Activated CD4-positive, CD25-positive, alpha-beta regulatory T cell treated with anti-CD3 and anti-CD28 coated beads, Interleukin-2, amount 50 U/mL, for 72 hours (primary cell): Measurements from ENCODE around the gene TRMT2A.
"Not testable (repeated sequence)": the region's sequence is repeated elsewhere in the genome, so short reads cannot be mapped to it uniquely, and the experiment has no call there.

Experiments
- DNase-seq: peaks from one replicate; pipeline ENCODE4 v3.0.0; 2021

The TRMT2A gene

DNA sequence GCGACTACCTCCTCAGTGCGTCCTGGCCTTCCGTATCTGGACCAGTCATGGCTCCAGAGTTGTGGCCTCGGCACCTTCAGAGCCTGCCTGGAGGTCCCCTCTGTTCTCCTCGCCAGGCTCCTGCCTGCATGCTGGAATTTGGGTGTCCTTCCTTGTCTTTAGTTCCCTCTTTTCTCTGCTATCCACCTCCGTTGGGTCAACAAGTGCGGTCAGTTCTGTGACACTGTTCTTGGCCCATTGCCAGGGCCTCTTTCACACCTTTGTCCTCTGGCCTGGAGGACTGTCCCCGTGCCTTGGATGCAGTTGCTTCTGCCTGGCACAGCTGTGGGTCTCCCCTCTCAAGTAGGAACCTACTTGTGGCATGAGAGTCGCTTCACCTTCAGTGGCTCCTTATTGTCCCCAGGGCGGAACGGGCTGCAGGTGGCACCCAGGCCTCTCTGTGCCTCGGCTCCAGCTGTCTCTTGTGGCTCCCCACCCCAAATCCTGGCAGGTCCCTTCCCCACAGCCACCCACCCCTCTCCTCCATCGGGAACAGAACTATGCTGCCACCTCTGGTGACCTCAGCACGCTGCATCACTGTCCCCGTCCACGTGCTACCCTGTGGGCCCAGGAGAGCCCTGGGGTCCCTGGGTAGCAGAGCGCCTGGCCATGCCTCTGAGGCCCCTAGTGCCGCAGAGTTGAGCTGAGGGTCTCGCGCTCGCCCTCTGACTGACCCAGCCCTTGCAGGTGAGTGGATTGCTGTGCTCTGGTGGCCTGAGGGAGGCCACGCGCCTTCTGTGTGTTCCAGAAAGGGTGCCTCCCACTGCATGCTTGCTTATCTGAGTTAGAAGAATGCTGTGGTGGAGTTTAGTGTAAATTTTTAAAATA lies 32.2 kb downstream of the TRMT2A start:
- no peak for DNase-seq

DNA sequence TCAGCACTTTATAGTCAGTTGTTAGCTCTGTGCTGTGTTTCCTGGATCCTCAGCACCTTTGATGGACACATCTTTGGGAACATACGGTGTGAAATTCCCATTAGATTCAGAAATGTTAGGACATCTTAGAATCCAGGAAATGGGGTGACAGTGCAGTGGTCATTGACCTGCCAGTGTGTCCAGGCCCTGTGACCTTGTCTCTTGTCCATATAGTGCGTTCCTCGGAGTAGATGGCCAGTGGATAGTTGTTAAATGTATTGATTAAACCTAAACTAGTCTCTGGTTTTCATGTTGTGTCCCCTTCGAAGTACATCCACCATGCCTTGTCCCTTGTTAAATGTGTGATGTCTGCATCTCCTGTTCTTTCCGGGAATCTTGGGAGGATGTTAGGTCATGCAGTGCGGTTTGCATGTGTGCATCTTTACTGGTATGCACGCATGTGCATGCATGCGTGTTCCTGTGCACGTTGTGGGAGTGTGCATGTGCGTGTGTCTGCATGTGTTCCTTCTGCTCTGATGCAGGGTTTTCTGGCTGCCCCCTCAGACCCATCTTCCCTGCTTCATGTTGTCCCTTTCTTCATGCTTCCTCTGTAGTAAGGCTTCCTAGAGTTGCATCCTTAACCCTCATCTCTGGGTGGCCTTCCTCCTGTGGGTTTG lies 33.0 kb downstream of the TRMT2A start:
- DNase-seq: no peak

DNA sequence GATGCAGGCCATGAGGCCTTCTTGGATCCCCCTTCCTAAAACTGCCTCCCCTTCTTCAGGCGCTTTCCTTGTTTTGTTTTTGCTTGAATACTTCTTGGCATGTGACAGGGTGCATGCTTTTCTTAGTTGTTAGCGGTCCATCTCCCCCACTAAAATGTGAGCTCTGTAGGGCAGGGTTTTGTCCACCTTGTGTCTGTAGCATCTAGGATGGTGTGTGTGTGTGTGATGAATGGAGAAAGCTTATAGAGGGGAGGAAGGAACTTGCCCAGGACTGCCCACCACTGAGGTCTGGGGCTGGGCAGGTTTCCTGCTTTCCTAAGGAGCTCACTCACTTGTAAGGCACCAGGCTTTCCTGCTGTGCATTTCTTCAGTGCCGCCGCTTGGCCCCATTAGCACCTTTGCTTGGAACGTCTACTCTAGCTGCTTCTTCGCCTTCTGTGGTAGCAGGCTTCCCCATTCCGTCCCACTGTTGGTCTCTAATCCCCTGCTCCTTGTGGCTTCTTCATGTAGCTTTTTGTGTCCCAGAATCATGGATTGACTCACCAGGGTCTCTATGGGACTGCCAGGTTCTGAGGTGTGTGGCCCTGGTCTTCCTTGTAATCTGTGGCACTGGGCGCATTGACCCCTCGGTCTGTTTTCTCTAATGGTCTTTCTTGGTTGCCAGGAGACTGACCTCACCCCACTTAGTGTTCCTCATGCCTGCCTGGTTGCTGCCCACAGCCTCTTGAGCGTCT lies 33.7 kb downstream of the TRMT2A start:
- DNase-seq: no peak

DNA sequence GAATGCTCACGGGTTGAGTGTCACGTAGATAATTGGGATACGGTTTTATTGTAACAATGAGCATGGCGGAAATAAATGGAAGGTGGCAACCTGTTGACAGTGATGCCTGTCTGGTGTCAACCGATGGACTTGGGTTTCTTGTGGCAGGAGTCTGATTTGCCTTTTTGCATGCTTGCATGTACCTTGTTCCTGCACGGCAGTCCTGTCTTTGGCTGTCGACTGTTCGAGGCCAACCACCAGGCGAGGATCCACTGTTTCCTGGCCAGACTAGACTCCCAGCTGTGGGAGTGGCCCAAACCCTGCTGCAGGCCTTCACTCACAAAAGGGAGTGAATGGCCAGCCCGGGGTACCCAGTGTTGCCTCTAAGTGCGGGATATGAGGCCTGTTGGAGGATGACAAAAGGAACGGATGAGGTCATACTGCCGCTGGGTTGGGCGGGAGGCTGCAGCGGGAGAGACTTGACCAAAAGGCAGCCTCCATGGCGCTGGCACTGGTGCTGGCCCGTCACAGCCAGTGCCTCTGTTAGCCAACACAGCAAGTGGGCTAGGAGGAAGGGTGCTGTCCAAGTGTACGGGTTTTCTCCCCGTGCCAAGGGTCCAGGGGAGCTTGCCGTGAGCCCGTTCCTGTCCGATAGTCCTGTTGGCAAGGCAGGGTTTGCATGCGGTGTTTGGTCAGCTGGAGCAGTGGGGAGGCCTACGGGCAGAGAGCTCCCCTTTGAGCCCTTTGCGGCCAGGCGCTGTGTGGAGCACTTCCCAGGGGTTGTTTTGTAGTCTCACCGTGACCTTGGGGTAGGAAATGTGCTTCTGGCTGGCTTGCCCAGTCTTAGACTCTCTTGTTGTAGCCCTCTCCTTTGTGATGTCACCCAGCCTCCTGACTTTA lies 36.0 kb downstream of the TRMT2A start:
- no peak for DNase-seq

DNA sequence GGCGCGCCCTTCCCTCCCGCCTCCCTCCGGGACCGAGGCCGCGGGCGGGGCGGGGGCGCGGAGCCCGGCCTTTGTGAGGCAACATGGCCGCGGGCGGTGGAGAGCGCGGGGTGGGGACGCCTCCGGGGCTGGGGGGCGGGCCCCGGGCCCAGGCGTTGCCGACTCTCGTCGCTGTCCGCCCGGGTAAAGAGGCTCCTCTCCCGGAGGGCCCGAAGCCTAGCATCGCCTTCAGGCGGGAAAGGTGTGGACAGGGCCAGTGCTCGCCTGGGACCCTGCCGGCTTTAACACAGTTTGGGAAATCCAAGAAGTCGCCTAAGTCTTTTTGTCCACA lies 36.6 kb downstream of the TRMT2A start:
- peak; percentile 76 for DNase-seq

DNA sequence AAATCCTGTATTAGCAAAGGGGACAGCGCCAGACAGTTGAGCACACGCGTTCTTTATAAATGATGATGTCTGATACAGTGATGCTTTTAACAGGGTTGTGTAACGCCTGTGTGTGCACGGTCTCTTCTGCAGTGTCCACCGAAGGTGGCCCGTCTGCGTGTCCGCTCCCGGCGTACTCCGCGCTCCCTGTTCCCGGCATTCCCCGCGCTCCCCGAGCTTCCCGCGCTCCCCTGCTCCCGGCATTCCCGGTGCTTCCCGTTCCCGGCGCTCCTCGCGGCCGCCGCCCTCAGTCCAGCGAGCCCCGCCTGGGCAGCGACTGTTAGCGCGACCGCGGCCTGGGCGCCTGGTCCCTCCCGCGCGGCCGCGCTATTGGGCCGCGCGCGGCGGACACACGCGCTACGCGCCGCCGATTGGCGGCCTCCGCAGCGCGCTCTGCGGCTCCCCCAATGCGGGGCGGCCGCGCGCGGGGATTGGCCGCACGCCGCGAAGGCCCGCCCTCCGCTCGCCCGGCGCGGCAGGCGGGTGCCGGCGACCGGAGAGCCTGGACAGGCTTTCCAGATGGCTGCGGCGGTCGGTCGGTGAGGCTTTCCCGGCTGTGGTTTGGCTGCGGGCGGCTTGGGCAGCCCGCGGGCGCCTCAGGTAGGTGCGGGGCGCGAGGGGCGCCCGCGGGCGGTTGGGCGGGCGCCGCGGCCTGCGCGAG lies 37.1 kb downstream of the TRMT2A start, which contains the start of gene DGCR8:
DGCR8 (plus strand) TSS at position 497 of the 700 bp plus-strand sequence. CDS start 5,723 bp downstream, outside the sequence.
- peak; percentile 76 for DNase-seq

DNA sequence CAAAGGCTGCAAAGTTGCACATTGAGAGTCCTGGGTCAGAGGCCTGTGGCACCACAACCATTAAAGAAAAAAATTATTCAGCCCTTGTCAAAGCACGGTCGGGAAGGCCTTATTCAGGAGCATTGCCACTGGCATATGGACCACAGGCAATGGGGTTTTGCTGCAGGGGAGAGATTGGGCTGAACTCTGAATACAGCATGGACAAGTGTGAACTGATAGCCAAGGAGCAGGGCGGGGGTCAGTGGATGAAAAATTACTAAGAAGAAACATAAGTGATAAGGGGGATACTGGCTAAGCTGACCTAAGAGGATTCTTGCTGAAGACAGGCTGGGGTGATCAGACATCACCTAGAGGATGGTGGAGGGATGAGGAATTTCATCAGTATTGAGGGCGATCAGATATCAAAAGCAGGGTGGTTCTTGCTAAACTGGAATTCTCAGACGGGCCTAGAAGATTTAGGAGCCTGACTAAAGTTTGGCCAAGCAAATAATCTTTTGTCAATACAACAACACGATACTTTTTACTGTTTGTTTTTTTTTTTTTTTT lies 40.3 kb downstream of the TRMT2A start:
- DNase-seq: no peak

DNA sequence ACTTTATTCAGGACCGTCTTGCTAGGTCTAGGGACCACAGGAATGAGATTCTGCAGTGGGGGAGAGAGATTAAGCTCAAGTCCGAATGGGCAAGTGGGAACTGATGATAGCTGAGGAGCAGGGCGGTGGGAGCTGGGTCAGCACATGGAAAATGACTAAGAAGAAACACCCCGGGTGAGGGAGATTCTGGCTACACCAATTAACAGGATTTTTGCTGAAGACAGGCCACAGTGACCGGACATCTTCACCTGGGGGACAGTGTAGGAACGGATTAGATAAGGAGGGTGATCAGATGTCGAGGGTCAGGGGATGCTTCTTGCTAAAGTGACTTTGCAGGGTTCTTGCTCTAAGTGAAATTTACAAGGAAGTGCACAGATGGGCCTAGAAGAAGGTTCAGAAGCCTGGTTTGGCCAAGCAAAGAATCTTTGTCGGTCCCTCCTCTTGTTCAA lies 45.5 kb downstream of the TRMT2A start:
- DNase-seq: no peak

DNA sequence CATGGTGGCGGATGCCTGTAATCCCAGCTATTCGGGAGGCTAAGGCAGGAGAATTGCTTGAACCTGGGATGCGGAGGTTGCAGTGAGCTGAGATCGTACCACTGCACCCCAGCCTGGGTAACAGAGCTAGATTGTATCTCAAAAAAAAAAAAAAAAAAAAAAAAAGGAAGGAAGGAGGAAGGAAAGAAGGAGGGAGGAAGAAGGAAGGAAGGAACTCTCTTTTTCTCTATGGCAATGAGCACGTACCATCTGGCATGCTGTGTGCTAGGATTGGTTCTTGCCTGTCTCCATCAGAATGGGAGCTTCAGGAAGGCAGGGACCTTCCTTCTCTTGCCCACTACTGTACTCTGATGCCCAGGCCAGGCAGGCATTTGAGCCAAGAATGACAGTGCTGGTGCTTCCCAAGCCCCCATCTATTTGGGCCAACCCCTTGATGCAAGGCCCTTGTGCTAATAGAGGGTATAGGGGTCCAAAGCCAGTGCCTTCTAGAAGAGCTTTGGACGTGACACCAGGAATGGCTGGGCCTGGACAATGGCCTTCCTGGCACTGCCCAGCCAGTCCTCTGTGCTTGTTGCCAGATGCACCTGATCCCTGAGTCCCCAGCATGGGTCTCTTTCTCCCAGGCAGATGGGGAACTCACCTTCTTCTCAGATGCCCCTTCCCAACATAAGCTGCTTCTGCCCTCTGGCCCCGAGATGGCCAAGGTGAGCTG lies 47.5 kb downstream of the TRMT2A start:
- no peak for DNase-seq

DNA sequence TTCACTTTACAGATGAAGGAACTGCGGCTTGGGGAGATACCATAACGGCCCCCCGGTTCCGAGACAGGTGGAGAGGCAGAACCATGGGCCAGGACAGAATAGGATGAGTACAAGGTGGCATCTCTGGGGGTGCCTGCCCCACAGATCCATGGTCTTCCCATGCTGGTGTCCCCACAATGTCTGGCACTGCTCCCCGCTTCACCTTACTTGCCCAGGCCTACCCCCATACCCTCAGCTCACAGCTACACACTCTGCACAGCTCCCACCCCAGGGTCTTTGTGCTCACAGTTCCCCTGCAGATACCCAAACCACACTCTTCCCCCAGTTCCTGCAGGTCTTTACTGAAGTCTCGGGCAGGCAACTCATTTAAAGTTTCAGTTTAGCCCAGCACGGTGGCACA lies 48.4 kb downstream of the TRMT2A start:
- no peak for DNase-seq

DNA sequence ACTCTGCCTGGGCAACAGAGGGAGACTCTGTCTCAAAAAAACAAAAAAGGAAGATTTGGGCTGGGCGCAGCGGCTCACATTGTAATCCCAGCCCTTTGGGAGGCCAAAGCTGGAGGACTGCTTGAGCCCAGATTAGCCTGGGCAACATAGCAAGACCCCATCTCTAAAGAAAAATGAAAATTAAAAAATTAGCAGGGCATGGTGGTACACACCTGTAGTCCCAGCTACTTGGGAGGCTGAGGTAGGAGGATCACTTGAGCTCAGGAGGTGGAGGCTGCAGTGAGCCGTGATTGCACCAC lies 49.7 kb downstream of the TRMT2A start:
- DNase-seq: not testable (repeated sequence)

DNA sequence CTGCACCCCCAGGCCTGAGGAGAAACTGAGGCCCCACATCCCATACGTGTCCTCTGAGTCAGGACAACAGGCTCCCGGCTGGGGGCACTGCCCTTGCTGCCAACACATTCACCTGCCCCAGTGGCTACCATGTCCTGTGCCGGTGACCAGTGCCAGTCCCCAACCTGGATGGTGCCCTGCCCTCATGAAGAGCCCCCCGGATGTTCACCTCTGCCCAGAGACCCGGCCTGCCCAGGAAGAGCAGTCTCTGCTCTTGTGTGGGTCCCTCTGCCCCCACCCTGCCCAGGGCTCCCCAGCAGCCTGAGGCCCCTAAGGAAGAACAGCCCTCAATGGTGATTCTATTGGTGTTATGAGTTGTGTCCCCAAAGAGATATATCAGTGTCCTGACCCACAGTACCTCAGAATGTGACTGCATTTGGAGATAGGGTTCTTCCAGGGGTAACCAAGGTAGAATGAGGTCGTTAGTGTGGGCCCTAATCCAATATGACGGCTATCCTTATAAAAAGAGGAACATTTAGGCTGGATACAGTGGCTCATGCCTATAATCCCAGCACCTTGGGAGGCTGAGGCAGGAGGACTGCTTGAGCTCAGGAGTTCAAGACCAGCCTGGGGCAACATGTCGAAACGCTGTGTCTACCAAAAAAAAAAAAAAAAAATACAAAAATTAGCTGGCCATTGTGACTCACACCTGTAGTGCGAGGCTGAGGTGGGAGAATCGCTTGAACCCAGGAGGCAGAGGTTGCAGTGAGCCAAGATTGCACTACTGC lies 50.2 kb downstream of the TRMT2A start:
- DNase-seq: no peak

DNA sequence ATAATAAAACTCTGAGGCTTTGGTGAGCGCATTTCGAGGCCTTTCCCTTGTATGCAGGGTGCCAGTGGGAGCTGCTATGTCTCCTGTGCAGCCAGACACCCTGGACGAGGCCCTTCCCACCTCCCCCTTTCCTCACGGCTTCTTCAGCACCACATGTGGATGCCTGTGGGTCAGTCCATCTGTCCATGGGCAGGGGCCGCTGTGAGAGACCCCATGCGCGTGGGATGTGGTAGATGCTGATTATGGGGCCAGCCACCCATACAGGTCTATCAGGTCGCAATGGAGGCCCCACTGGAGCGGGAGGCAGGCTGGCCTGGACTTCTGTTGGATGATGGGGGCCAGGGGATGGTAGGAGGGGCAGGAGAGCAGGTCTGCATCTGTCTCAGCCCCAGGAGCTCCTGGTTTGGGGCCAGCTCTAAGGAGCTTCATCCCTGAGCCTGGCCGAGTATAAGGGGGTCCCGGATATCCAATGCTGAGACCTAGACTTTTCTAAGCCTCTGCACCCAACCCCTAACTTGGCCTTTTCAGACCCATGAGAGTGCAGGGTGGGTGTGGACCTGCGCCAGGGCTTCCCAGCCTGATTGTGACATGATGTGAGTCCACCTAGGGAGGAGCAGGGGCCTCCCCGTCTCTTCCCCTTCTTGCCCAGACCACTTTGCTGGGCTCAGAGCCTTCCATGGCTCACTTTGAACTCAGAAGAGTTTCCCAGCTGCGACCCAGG lies 51.0 kb downstream of the TRMT2A start:
- no peak for DNase-seq

DNA sequence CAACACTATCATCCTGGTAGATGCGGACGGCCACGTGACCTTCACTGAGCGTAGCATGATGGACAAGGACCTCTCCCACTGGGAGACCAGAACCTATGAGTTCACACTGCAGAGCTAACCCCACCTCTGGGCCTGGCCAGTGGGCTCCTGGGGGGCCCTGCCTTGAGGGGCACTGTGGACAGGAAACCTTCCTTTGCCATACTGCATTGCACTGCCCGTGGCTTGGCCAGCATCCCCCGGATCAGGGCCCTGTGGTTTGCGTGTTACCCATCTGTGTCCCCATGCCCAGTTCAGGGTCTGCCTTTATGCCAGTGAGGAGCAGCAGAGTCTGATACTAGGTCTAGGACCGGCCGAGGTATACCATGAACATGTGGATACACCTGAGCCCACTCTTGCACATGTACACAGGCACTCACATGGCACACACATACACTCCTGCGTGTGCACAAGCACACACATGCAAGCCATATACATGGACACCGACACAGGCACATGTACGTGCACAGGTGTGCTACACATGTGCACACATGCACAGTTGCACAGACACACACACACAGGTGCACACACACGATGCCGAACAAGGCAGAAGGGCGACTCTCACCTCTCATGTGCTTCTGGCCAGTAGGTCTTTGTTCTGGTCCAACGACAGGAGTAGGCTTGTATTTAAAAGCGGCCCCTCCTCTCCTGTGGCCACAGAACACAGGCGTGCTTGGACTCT lies 52.3 kb downstream of the TRMT2A start:
- DNase-seq: no peak

DNA sequence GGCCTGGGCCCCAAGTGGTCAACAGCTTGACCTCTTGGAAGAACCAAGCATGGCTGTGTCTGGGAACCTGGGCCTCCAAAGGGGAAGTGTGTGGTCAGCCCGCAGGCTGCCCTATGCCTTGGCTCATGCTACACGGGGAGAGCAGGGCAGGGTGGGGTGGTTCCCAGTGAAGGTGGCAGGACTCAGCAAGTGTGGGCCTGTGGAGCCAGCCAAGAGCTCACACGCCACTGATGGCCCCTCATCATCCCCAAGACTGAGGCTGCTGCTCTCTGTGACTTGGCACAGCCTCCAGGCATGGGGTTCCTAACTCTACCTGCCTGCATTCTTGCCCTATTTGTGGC lies 52.9 kb downstream of the TRMT2A start:
- no peak for DNase-seq

DNA sequence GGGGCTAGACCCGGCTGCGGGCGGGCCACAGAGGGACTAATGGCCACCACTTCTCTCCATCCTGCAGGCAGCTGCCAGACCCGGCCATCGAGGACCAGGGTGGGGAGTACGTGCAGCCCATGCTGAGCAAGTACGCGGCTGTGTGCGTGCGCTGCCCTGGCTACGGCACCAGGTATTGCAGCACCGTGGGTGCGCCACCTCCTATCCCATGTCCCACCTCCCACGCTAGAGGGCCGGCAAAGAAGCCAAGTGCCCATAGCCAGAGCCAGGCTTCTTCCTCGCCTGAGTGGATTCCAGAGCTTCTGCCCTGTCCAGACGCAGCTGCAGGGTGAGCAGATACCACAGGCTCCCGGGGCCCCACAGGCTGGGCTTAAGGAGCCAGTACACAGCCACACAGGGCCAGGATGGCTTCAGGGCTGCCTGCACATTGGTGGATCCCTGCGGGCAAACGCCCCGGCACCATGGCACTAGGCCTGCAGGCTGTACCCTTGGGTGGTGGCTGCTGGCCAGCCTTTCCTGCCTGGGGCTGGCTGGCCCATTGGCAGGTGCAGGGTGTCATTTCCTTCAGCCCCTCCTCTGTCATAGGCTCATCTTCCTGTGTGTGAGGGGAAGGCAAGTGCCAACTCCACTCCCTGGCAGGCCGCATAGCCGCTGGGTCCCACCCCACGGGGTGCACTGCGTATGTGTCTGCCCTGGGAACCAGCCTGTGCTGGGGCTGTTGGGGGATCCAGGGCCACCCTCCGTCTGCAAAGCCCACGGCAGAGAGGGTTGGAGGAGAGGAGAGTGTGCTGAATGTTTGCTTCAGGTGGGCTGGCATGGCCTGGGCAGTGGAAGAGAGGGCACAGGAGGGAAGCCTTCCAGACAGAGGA lies 53.5 kb downstream of the TRMT2A start:
- DNase-seq: no peak

DNA sequence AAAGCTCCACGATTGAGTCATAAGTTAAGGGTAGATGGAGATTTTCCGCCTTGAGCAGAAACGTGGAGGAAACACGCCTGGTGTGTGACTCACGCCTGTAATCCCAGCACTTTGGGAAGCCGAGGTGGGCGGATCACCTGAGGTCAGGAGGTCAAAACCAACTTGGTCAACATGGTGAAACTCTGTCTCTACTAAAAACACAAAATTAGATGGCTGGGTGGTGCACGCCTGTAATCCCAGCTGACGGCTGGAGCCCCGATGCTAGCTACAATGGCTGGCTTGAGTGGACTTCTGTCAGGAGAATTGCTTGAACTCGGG lies 54.3 kb downstream of the TRMT2A start:
- DNase-seq: no peak

DNA sequence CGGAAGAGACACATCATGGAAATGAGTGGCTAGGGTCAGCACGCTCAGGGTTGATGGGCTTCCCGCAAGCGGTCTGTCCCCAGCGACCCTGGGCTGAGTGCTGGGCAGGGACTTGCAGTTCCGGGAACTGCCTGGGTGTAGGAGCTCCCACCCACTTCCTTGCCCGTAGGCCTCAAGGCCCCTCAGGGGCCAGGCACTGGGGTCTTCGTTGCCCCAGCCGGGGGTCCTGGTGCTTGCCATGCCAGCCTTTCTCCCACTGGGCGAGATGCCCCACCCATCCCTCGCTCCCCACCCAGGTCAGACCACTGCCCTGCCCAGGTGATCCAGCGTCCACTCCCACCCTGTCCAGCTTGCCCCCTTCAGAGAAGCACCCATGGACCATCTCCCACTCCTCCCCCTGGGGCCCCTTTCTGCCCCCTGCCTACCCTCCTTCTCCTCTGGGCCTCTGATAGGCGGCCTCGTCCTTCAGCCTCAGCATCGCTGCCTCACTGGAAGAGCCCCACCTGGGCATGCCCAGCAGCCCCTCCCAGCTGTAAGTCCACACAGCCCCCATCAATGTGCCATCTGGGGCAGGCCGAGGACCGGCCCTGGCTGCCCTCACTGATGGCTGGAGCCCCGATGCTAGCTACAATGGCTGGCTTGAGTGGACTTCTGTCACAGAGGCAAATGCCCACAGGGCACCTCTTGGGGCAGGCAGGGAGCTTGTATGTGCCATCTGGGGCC lies 54.8 kb downstream of the TRMT2A start:
- DNase-seq: no peak
